ENCODE data around the gene NIM1K. TPM values are rescaled to one million over a fixed set of nuclear protein-coding genes. Genes with fewer than 3 reads are reported as not detected.

Gene NIM1K
- total RNA-seq, 1 donor from 2014 or later: not detected

GRCh38 chr5:43219120-43219519 is 27.1 kb downstream of the NIM1K start:
- Histone ChIP-seq H3K4me3 (no peak overlapping the region), H3K27ac (no peak overlapping the region), H3K4me1 (no peaks in the 10 kb centered on the region), H3K27me3 (no peaks in the 10 kb centered on the region), H3K9me3 (no peaks in the 10 kb centered on the region), H3K36me3 (no peaks in the 10 kb centered on the region)
- TF ChIP-seq POLR2A (IDR thresholded peaks at IDR 0.05) (no peak), CTCF (IDR thresholded peaks at IDR 0.05) (no peak), POLR2AphosphoS5 (IDR thresholded peaks at IDR 0.05; ENCODE audit: insufficient read depth in 1 of 2, low read depth in 1 of 2) (no peak)
- DNase-seq (ENCODE audit: extremely low spot score in 2 of 2): no peak
- intact Hi-C loops (cut with DNase I): no loop called here

- Histone ChIP-seq H3K27ac (no peak overlapping the region), H3K4me3 (no peak overlapping the region), H3K4me1 (no peaks in the 10 kb centered on the region), H3K27me3 (no peaks in the 10 kb centered on the region), H3K36me3 (no peaks in the 10 kb centered on the region), H3K9me3 (no peaks in the 10 kb centered on the region)
- TF ChIP-seq POLR2AphosphoS5 (IDR thresholded peaks at IDR 0.05; ENCODE audit: insufficient read depth in 1 of 2, low read depth in 1 of 2) (no peak), CTCF (IDR thresholded peaks at IDR 0.05) (no peak), POLR2A (IDR thresholded peaks at IDR 0.05) (no peak)
- intact Hi-C loops (cut with DNase I): no loop called here
- no peak for DNase-seq (ENCODE audit: extremely low spot score in 2 of 2)
Observed at GRCh38 chr5:43221502-43221901, 29.5 kb downstream of the NIM1K start.

- Histone ChIP-seq H3K27me3 (no peaks in the 10 kb centered on the region), H3K36me3 (no peaks in the 10 kb centered on the region), H3K4me1 (no peaks in the 10 kb centered on the region), H3K4me3 (no peak overlapping the region), H3K27ac (no peak overlapping the region), H3K9me3 (no peaks in the 10 kb centered on the region)
- intact Hi-C loops (cut with DNase I): no loop called here
- DNase-seq (ENCODE audit: extremely low spot score in 2 of 2): no peak
- TF ChIP-seq CTCF (IDR thresholded peaks at IDR 0.05): no peak
- no peak for TF ChIP-seq POLR2AphosphoS5 (IDR thresholded peaks at IDR 0.05; ENCODE audit: insufficient read depth in 1 of 2, low read depth in 1 of 2)
- no peak for TF ChIP-seq POLR2A (IDR thresholded peaks at IDR 0.05)
Observed at GRCh38 chr5:43225649-43226245, 33.7 kb downstream of the NIM1K start.

- Histone ChIP-seq H3K27ac (no peak overlapping the region), H3K9me3 (no peaks in the 10 kb centered on the region), H3K36me3 (no peaks in the 10 kb centered on the region), H3K27me3 (no peaks in the 10 kb centered on the region), H3K4me1 (no peaks in the 10 kb centered on the region), H3K4me3 (no peak overlapping the region)
- TF ChIP-seq CTCF (IDR thresholded peaks at IDR 0.05): no peak
- no peak for TF ChIP-seq POLR2AphosphoS5 (IDR thresholded peaks at IDR 0.05; ENCODE audit: insufficient read depth in 1 of 2, low read depth in 1 of 2)
- no peak for TF ChIP-seq POLR2A (IDR thresholded peaks at IDR 0.05)
- no peak for DNase-seq (ENCODE audit: extremely low spot score in 2 of 2)
- intact Hi-C loops (cut with DNase I): no loop called here
Observed at GRCh38 chr5:43227655-43228054, 35.6 kb downstream of the NIM1K start.

- DNase-seq (ENCODE audit: extremely low spot score in 2 of 2): no peak
- no peak overlapping the region for H3K4me3 ChIP-seq
- H3K27me3 ChIP-seq: no peaks in the 10 kb centered on the region
- intact Hi-C loops (cut with DNase I): no loop called here
- no peaks in the 10 kb centered on the region for H3K36me3 ChIP-seq
- H3K9me3 ChIP-seq: no peaks in the 10 kb centered on the region
- no peak for TF ChIP-seq POLR2AphosphoS5 (IDR thresholded peaks at IDR 0.05; ENCODE audit: insufficient read depth in 1 of 2, low read depth in 1 of 2)
- no peak for TF ChIP-seq POLR2A (IDR thresholded peaks at IDR 0.05)
- no peak for TF ChIP-seq CTCF (IDR thresholded peaks at IDR 0.05)
- H3K4me1 ChIP-seq: no peaks in the 10 kb centered on the region
- H3K27ac ChIP-seq: no peak overlapping the region
Observed at GRCh38 chr5:43230707-43231106, 38.7 kb downstream of the NIM1K start.

Data from vagina (tissue), 2 donors.